Activated CD4-positive, alpha-beta T cell treated with anti-CD3 and anti-CD28 coated beads for 4 hours (primary cell): ENCODE data around the gene ARID5B.

ENCODE experiments used
- DNase-seq, 2 donors: peaks; one replicate each; pipeline ENCODE4 v3.0.0-alpha.2; 2020

Gene ARID5B

DNA sequence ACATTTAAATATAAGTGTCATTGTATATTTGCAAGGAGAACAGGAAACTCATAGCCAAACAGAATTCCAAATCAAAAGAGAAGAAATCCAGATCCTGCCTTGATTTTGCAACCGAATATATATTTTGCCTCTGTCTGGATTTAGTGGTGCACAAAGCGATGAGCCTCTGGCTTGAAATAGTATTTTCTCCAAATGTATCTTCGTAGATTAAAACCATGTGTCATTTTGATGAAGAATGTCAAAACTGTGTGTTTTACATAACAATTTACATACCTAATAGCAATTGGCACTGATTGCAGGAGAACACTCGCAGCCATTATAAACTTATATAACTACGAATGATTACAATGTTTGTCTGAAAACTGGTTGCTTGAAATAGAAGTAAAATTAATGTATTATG is 156.4 kb downstream of the ARID5B start:
- DNase-seq: no peak

DNA sequence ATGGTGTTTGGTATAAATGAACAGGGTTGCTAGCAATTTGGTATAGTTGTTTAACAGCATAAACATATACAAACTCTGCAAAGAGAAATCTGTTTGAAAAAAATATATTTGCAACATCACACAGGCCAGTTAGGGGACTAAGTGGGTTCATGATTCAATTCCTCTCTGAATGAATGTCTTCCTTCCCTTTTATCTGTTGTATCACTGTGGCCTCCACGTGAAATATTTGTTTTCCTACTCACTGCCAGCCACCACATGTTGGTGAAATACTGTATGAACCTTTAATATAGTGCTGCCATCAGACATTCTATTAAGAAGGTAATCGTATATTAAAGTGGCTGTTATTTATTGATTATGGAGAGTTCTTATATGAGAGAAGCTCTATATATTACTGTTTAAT is 157.0 kb downstream of the ARID5B start:
- DNase-seq: no peak

DNA sequence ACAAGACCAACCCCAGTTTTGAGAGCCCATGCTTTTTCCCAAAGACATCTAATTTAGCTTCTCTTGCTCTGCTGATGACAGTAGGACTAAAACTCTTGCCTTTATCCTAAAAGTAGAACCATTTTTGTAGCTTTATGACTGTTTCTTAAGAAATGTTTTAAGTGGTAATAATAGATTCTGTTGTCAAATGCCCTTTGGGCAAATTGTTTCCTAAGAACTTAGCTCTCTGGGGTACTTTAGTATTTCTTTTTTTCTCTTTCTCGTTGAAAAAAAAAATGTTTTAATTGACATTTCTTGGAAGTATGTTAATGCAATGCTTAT is 157.4 kb downstream of the ARID5B start:
- DNase-seq: no peak

DNA sequence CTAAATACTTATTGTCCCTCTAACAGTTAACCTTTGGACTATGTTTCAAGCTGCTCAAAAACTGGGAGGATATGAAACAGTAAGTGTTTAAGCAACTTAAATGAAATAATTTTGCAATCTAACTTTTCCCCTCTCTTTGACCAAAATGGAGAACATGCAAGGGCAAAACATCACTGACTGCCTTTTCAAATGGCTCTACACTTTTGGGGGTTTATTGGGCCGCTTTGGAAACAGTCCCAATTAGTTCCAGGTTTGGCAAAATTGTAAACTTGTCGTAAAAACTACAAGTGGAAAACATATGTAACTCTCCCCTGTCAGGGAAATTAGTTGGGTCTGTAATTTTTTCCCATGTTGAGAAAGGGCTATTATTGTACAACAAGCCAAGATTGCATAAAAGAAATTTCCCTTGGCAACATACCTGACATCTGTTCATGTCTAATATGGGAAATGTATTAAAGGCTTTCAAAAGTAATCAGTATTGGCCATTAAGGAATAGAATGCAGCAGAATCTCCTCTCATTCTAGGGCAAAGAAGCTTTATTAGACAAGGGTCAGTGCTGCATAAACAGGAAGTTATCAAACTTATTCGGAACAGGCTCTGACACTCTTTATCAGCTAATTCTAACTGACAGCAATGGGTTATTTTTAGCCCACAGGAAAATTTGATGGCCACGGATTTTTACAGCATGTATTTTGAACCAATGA is 157.9 kb downstream of the ARID5B start:
- no peak for DNase-seq

DNA sequence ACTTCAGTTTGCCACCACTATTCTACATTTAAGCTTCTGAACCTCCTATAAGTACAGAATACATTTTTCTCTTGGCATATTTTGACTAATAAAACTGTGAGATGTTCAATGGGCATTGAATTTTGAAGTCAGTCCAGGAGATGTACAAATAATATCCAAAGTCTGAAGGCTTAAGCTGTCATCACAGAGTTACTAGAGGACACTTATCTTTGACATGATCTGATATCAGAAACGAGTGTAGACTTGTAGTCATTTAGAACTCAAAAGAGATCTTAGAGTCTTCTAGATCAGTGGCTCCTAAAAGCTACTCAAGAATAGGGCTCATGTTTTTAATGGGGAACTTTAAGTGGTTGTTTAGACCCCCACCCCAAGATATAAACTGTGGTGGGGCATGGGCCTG is 160.5 kb downstream of the ARID5B start:
- no peak for DNase-seq

DNA sequence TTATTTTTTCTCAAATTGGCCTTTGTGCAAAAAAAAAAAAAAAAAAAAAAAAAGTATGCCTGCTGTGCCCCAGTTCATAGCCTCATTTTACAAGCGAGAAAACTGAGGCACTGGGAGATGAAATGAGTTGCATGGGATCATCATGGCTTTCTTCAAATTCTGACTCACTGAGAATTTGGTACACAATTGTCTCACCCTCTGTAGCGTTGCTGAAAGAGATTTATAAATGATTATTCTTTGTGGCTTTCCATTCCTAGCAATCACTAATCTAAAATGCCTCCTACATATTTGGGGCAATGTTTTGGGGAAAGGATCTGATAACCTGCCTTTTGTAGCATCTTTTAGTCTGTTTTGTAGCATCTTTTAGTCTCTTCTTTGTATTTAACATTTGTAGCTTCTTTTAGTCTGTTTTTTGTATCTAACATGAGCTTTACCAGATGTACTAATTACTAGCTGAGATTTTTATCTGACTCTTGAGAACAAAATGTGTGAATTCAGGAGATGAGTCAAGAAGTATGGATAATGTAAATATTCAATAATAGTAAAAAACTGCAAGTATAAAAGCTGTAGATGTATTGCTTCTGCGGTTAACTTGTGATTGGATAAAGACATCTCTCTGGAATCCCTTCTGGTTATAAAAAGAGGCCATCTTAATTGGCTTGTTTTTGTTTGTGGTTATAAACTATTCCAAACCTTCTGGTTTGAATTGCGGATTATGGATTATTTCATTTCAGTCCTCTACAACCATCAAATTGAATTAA is 161.4 kb downstream of the ARID5B start:
- no peak for DNase-seq

DNA sequence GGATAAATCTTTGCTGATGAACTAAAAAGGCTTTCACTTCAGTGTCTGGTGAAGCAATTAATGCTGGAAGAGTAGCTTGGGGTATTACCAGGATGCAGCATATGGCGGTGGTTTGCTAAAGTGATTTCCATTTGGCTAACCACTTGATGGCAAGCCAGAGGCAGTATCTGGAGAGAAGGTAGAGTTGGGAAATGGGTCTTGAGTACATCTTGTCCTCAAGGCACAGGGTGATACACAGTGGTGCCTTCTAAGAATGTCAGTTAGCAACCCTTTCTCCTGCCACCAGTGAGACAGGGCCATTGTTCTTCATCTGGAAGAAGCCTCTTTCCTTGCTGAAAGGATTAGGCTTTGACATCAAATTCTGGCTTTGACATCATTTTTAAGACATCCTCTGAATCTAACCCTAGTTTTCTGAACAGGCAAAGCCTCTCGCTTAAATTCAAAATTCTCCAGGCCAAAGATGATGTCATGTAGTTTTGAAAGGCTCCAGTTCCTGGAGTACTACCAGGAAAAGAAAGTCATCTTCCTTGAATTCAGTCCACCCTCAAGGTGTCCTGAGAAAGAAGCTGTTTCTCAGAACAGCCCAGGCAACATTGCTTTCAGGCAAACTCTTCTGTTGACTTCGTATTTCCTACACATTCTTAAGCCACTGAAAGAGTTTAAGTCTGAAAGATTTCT is 162.4 kb downstream of the ARID5B start:
- no peak for DNase-seq

DNA sequence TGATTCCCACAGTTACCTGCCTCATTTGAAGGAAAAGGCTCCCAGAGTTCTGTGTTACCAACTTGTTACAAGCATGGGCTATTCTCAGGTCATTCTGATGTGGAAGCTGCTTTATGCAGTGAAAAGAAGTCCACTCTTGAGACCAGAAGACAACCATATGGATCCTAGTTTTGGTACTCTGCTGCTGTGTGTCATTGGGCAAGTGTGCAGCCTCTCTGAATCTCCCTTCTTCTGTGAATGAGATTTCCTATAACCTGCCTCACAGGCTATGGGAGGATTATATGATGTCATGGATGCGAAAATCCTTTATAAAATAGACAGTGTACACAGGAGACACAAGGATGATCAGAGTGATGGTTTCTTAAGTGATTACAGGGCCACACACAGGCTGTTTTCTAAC is 166.1 kb downstream of the ARID5B start:
- no peak for DNase-seq

DNA sequence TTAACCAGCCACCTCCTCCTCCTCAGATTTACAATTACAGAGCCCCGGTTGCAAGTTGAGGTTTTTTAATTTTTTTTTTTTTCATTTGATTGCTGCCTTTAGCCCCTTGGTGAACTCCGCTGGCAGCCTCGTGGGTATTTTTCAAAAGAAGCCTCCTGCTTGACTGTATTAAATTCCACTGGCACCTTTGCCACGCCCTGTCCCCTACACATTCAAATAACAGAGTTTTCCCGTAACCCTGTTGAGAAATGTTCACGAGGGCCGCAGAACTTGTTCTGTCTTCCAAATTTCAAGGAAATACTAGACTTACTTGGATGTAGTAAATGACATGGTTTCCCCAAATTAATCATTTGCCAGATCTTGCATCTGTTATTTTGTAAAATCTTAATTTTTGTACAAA is 167.0 kb downstream of the ARID5B start:
- DNase-seq: no peak

DNA sequence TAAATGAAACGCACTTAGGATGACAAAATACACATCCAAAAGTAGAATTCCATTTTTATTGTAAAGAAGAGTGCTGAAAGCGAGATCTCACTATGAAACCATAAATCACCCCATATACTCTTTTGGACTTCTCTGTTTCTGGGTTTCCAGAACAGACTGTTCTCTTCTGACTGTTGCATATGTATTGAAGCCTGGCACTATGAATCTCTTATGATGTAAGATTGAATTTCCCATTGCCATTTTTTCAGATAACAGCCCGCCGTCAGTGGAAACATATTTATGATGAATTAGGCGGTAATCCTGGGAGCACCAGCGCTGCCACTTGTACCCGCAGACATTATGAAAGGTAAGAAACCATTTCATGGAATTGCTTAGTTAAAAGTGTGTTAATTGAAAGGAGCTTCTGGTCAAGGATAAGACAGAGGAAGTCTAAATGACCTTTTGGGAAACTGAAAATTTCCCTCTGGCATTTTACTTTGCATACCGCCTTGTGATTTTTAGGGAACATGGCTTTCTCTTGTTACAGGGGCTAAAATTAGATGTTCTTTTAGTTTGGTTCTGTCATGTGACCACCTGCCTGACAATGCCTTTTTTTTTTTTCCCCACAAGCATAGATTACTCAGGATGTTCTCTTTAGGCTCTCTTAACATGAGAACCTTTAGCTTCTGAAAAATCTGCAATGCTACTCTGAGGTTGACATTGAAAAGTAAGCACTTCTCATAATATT is 168.1 kb downstream of the ARID5B start:
- DNase-seq: no peak

DNA sequence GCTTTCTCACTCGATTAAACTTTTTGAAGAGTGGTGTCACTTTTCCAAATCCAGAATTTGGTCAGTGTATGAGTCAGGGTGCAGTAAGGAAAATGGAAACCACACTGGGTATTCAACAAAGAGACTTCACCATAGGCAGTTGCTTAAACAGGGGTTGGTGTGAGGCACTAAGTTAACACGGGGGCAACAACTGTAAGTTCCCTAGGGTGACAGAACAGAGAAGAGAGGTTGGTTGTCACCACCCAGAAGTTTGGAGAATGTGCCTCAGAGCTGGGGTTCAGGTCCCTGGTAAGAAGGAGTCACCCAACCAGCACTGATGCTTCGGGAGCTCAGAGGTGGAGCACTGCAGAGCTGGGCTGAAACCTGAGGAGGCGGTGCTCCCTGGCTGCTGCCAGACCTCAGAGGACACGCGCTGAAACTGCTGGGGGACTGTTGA is 170.4 kb downstream of the ARID5B start:
- DNase-seq: no peak

DNA sequence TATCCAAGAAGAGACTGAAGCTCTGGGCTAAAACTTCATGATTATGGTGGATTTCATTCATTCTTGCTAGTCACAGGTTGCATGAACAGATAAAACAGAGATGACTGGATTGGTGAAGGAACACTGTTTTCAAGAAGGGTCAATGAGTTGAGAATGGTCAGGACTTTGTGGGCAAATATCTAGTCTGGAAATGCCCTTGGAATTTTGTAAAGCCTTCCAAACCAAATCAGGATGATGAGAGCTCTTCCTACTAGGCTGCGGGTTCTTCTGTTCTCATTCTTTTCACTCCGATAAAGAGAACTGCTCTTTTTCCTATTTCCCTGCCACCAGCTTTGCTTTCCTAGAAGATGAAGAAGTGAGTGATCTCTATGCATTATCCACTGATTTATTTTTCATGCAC is 171.4 kb downstream of the ARID5B start:
- DNase-seq: no peak

DNA sequence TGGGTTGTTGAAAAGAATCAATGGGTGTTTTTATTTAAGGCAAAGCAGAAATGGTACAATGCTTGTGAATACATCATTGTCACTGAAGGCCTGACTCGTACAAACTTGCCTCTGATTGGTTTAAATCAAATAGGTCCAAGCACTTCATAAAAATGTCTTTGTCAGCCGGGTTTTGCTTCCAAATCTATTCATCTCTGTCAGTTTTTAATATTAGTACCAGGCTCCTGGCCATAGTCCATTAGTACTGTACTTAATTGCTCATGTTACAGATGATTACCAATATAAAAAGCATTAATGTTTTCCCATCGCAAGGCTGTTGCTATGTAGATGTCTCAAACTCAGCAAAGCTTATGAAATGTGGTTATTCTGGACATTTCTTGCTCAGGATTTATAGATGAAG is 171.9 kb downstream of the ARID5B start:
- no peak for DNase-seq

DNA sequence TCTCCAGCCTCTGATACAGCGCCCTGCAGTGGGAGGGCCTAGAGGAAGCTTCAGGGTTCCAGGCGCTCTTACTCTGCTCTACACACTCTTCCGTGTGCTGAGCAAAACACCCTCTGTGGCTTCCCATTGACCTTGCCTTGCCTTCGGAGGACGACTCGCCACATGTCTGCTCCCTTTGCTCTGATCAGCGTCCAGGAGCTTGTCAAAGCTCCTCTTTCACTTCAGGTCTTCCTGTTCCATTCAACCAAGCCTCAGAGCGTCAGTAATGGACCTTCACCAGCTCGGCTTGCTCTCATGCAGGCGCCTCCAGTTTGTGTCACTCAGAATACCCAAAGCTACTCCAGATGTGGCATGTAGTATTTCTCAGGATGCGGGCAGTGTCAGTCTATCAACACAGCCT is 173.9 kb downstream of the ARID5B start:
- DNase-seq: no peak

DNA sequence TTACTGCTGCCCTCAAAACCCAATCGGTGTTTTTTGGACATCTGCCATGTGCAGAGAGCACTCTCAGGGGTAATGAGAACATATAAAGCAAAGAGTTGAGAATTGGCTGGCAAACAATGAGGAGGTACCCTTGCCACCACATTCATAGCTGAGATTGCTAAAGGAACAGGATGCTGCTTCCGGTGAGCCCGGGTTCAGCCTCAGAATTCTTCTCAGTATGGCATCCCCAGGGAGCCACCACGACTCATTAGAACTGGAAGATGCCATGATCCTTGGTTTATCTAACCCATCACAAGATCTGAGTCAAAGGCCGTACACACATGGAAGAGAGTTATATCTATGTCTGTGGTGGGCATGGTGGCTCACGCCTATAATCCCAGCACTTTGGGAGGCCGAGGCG is 174.4 kb downstream of the ARID5B start:
- DNase-seq: no peak

DNA sequence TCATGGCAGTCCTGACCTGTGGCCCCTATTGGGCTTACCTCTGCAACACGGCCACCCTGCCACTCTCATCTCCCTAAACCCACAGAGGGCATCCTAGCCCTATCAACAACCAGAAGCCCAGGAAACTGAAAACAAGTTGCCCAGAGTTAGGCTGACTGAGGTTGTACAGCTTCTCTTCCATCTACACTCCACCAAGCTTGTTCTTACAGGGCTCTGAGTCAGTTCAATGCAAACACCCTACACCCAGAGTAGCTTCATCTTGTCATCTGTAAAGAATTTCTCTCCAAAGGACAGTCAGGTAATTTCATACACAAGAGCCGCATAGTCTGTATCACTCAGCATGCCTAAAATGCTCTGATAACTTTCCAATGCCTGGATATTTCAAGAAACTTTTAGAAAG is 175.4 kb downstream of the ARID5B start:
- DNase-seq: no peak

DNA sequence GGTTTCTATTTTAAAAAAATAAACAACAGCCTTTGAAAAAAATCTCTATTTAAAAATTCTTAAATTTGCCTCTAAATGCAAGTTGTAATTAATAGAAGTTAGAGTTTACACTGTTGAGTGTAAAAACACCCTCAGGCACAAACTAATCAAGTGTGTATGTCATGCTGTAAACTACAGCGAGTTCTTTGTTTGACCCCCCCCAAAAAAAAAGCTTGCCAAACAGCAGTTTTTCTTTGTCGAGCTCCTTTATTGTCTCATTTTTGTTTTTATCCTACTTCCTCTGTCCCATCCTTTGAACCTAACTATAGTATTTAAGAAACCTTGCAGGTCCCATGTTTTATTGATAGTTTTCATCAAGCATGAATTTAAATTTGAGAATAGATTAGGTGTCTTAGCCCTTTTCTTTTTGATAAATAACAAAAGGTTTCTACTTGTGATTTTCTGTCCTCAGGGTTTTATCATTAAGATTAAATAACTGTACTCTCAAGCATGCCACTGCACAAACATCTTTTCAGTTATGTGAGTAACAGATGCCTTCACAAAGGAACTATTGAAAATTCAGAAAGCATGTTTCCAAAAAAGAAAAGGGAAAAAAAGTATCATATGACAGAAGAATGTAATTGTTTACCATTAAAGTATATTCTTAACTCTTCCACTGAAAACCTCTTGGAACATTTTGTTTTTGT is 176.0 kb downstream of the ARID5B start:
- no peak for DNase-seq

DNA sequence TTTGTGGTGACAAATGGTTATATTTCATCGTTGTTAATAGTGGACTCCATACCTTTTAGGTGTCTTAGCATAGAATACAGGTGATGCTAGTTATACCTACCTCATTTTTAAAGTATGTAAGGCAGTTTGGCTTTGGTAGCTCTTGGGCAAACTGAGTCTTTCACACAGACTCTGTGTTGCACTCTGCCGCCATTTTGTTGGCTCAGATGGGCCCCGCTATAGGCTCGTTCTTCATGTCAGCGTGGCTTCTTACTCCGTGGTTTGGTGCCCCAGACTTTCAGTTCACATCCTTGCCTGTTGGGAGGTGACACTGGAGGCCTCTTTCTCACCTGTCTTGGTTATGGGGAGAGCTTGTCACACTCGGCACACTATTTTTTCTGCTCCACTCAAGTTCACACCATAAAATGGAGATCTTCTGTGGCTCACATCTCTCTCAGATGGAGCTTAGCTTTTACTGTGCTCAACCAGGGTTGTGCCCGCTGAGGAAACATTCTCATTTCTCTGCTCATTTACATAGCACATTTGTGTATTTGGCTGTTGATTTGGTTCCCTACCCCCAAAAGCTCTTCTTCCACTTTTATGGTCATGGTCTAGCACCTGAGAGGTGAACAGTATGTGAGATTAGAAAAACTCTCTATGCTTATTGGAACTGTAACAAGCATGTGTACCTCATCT is 178.5 kb downstream of the ARID5B start:
- DNase-seq: no peak

DNA sequence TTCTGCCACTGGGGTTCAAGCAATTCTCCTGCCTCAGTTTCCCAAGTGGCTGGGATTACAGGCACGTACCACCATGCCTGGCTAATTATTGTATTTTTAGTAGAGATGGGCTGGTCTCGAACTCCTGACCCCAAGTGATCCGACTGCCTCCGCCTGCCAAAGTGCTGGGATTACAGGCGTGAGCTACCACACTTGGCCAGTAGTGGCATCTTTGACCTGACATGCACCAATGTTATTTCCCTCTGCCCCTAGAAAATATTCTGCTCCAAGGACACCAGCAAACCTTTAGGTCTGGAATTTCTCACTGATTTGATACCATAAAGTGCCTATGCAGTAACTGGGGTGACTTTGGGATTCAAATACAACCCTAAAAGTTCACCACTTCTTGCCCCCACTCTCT is 179.4 kb downstream of the ARID5B start:
- no peak for DNase-seq

DNA sequence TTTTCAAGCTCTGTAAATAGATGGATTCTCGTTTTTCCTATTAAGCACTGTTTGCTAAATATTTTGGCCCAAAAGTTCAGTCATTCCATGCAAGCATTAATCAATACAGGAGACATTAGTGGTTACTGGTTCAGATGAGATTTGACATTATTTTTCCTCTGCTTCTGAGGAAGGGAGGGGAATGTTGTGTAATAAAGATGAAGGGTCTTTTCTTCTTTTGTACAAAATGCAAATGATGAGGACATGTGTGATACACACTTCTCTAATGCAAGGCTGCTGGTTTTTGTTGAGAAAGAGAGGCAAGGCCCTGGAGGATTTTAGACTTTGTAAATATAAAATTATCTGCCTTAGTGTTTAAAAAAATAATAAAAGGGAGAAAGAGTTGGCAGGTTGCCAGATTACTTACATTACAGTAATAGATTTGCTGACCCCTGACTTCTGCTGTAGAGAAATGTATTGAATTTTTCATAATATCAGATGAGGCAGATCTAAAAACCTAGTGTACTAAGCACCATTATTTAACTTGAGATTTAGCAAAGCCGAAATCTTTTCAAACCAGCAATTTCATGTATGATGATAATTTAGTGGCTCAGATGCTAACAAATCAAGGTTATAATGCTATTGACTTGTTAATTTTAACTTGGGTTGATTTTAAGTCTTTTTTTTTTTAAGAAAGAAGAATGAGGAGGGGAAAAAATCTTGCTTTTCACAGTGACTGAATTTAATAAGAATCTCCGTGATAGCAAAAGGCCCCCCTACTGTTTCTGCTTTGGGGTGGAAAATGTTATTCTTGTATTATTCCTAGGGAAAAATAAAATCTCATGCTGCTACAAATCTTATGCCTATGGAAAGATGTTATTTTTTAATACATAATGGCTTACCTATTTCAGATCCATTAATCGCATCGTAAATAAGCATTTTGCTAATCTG is 180.1 kb downstream of the ARID5B start:
- no peak for DNase-seq

DNA sequence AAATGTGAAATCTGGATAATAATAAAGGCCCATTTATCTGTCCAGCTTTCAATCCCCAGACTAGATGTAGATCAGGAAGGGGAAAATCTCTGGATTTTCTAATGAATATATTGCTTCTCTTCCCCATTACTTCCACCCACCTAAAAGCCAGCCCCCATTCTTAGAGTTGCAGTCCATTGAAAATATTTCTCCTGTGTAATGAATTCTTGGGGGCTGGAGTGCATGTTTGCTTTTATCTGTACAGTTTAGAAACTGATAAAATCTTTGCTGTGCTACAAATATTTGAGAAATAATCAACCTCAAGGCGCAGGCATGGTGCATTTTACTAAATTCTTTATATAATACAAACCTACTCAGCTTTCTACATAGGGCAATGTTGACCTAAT is 180.8 kb downstream of the ARID5B start:
- DNase-seq: no peak
